HG03469 (cell line): ENCODE results near the gene SLC35A2.
"Not testable (repeated sequence)": the region's sequence is repeated elsewhere in the genome, so short reads cannot be mapped to it uniquely, and the experiment has no call there.

Experiments used
- ATAC-seq: cut with Tn5 transposase; IDR thresholded peaks from one replicate; pipeline ENCODE4 v1.9.1; 2021; ENCODE audit warnings: mild to moderate bottlenecking, moderate library complexity, moderate number of reproducible peaks; ENCODE audit not compliant: unreplicated experiment

The SLC35A2 gene

DNA sequence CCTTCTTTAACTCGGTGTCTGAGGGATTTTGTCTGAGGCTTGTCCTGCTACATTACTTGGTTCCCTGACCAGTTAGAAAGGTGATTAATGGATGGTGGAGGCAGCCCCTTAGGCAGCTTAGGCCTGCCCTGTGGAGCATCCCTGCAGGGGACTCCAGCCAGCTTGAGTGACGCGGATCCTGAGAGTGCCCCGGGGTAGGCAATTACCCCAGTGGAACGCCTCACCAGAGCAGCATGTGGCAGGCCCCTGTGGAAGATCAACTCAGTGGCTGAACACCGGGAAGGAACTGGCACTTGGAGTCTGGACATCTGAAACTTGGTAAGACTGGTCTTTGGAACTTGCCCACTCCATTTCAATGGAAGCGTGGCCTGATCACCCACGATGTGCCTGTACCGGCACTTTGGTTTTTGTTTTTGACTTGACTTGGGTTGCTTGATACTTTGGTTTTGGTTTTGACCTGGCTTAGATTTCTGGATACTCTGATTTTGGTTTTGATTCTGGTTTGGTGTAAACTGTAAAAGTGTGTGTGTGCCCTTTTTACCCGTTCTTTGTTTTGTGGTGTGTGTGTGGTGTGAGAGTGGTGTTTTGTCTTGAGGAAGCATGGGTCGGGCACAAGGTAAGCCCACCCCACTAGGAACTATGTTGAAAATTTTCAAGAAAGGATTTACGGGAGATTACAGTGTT, 57.2 kb downstream of the SLC35A2 start:
- not testable (repeated sequence) for ATAC-seq

GRCh38 chrX:48853494-48853893, 58.0 kb downstream of the SLC35A2 start:
- ATAC-seq, result not testable (repeated sequence)
